Ovary (tissue), 3 donors: Measurements from ENCODE around the gene SRGAP3.

Experiments
- EP300 ChIP-seq: sonication (generic); formaldehyde crosslinking; IDR thresholded peaks from one replicate; pipeline ENCODE4 v1.6.1; 2017; ENCODE audit warnings: antibody characterized with exemption
- POLR2A ChIP-seq: fragments of 450-650 bp; IDR thresholded peaks from one replicate; pipeline ENCODE4 v1.6.1; 2017; ENCODE audit warnings: antibody characterized with exemption, mild to moderate bottlenecking, moderate library complexity
- TF ChIP-seq, protein P1 (sequence below), 3 donors: fragments of 450-650 bp in 2 of 3; fragments of 200-600 bp in 1 of 3; IDR thresholded peaks; one replicate each; pipeline versions ENCODE4 v1.5.1 to v1.8.0; 2016 to 2022; ENCODE audit warnings: antibody characterized with exemption in 3 of 3, mild to moderate bottlenecking in 1 of 3
- donor health status: DM: no; HTN: no; CAD: no.

GRCh38 chr3:9080163-9080562 lies 169.3 kb downstream of the SRGAP3 start:
- TF ChIP-seq, protein P1, sequence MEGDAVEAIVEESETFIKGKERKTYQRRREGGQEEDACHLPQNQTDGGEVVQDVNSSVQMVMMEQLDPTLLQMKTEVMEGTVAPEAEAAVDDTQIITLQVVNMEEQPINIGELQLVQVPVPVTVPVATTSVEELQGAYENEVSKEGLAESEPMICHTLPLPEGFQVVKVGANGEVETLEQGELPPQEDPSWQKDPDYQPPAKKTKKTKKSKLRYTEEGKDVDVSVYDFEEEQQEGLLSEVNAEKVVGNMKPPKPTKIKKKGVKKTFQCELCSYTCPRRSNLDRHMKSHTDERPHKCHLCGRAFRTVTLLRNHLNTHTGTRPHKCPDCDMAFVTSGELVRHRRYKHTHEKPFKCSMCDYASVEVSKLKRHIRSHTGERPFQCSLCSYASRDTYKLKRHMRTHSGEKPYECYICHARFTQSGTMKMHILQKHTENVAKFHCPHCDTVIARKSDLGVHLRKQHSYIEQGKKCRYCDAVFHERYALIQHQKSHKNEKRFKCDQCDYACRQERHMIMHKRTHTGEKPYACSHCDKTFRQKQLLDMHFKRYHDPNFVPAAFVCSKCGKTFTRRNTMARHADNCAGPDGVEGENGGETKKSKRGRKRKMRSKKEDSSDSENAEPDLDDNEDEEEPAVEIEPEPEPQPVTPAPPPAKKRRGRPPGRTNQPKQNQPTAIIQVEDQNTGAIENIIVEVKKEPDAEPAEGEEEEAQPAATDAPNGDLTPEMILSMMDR (IDR thresholded peaks at IDR 0.05), result no peak
- TF ChIP-seq POLR2A, result no peak
- TF ChIP-seq EP300, result no peak
